Adrenal gland (tissue), 5 donors: ENCODE data around the gene SLC38A2.

Experiments used
- POLR2A ChIP-seq, 2 donors: fragments of 450-650 bp; IDR thresholded peaks; one replicate each; pipeline ENCODE4 v1.6.1; 2017; ENCODE audit warnings: antibody characterized with exemption in 2 of 2, mild to moderate bottlenecking in 2 of 2, moderate library complexity in 1 of 2
- TF ChIP-seq, protein P1 (sequence below), 6 experiments: fragments of 450-650 bp in 4 of 6; fragments of 200-600 bp in 2 of 6; sonication (generic) in 1 of 6; IDR thresholded peaks; 1 replicate in 5 of 6; 2 replicates in 1 of 6; pipeline versions ENCODE4 v1.5.1 to v1.8.0; 2016 to 2021; ENCODE audit warnings: antibody characterized with exemption in 6 of 6, mild to moderate bottlenecking in 2 of 6, moderate library complexity in 1 of 6
- donor health status: DM: no; HTN: no; CAD: no.

DNA sequence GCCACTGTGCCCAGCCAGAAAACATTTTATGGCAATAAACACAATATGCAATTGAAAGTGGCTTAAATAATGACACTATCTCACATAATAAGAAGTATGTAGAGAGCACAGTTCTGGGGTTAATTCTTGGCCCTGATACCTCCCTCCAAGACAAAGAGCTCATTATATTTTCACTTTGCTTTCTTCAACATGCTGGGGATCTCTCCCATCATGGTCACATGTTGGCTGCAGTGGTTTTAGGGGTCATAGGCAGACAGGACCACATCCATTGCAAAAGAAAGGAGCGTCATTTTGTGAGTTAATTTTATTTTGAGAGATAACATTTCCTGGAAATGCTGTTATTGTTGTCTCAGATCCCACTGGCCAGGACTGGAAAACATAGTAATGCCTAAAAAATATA lies 8.3 kb upstream of the SLC38A2 start:
- TF ChIP-seq, protein P1, sequence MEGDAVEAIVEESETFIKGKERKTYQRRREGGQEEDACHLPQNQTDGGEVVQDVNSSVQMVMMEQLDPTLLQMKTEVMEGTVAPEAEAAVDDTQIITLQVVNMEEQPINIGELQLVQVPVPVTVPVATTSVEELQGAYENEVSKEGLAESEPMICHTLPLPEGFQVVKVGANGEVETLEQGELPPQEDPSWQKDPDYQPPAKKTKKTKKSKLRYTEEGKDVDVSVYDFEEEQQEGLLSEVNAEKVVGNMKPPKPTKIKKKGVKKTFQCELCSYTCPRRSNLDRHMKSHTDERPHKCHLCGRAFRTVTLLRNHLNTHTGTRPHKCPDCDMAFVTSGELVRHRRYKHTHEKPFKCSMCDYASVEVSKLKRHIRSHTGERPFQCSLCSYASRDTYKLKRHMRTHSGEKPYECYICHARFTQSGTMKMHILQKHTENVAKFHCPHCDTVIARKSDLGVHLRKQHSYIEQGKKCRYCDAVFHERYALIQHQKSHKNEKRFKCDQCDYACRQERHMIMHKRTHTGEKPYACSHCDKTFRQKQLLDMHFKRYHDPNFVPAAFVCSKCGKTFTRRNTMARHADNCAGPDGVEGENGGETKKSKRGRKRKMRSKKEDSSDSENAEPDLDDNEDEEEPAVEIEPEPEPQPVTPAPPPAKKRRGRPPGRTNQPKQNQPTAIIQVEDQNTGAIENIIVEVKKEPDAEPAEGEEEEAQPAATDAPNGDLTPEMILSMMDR (IDR thresholded peaks at IDR 0.05): no peak
- no peak for TF ChIP-seq POLR2A (IDR thresholded peaks at IDR 0.05)
